IMR-90 (cell line): ENCODE data around the gene KCTD11. TPM values are rescaled to one million over a fixed set of nuclear protein-coding genes. Genes with fewer than 3 reads are reported as not detected.

ENCODE experiments used
- ATAC-seq: fragments of 200-7000 bp; cut with Tn5 transposase; 2 replicates; pipeline ENCODE4 v1.9.1; 2020; ENCODE audit warnings: low read depth, mild to moderate bottlenecking, moderate library complexity
- BruUV-seq: library from RNA; stranded (reverse); fragments of 400-500 nt; replicated peaks from 2 replicates; lab custom pipeline; 2021; lab: Mats Ljungman, UMichigan
- CTCF ChIA-PET: fragments of 300-600 bp; formaldehyde crosslinking; extraction: SDS; loops from one replicate; lab custom pipeline; 2021; ENCODE audit warnings: antibody characterized with exemption; lab: Yijun Ruan, JAX
- POLR2A ChIA-PET: fragments of 300-600 bp; sonication (Branson Sonifier 250); formaldehyde crosslinking; loops from one replicate; lab custom pipeline; 2022; ENCODE audit warnings: antibody characterized with exemption; ENCODE audit not compliant: unreplicated experiment; lab: Charles Lee
- DNase-seq: peaks from one replicate; pipeline ENCODE4 v3.0.0; 2013
- H2AFZ ChIP-seq: replicated peaks from 2 replicates; pipeline ENCODE3; 2013; ENCODE audit warnings: low read length, mild to moderate bottlenecking; ENCODE audit not compliant: poor library complexity
- H2AK5ac ChIP-seq: 2 replicates; pipeline ENCODE4 v1.6.1; 2013; ENCODE audit warnings: low read depth, low read length, inconsistent platforms
- H2AK9ac ChIP-seq: replicated peaks from 2 replicates; pipeline ENCODE3; 2013; ENCODE audit warnings: mild to moderate bottlenecking, low read depth, low read length, moderate library complexity; ENCODE audit not compliant: poor library complexity
- H2BK120ac ChIP-seq: 2 replicates; pipeline ENCODE4 v1.6.1; 2013; ENCODE audit warnings: low read depth, low read length, inconsistent platforms
- H2BK15ac ChIP-seq: 3 replicates; pipeline ENCODE4 v1.6.1; 2013; ENCODE audit warnings: low read depth, low read length, inconsistent platforms
- H2BK20ac ChIP-seq: 2 replicates; pipeline ENCODE4 v1.6.1; 2013; ENCODE audit warnings: low read depth, mild to moderate bottlenecking, inconsistent platforms, low read length, moderate library complexity
- H2BK5ac ChIP-seq: 2 replicates; pipeline ENCODE4 v1.6.1; 2013; ENCODE audit warnings: mild to moderate bottlenecking, low read depth, low read length, inconsistent platforms; ENCODE audit not compliant: poor library complexity, severe bottlenecking
- H3K14ac ChIP-seq: replicated peaks from 2 replicates; pipeline ENCODE4 v1.6.1; 2013; ENCODE audit warnings: low read depth, low read length, inconsistent platforms
- H3K18ac ChIP-seq: 2 replicates; pipeline ENCODE4 v1.6.1; 2013; ENCODE audit warnings: low read depth, low read length, control low read depth
- H3K23ac ChIP-seq: 2 replicates; pipeline ENCODE4 v1.6.1; 2013; ENCODE audit warnings: low read depth, low read length, inconsistent platforms
- H3K27ac ChIP-seq: 2 replicates; pipeline ENCODE4 v1.5.1; 2013; ENCODE audit warnings: mild to moderate bottlenecking, control low read depth, low read length; ENCODE audit not compliant: insufficient read depth
- H3K27me3 ChIP-seq: 2 replicates; pipeline ENCODE4 v1.6.1; 2013; ENCODE audit warnings: low read length; ENCODE audit not compliant: control insufficient read depth, insufficient read depth
- H3K36me3 ChIP-seq: 2 replicates; pipeline ENCODE4 v1.6.1; 2013; ENCODE audit warnings: low read length, mixed read lengths; ENCODE audit not compliant: control insufficient read depth, insufficient read depth
- H3K4ac ChIP-seq: 2 replicates; pipeline ENCODE4 v1.6.1; 2013; ENCODE audit warnings: low read depth, low read length, inconsistent platforms
- H3K4me1 ChIP-seq: 2 replicates; pipeline ENCODE4 v1.6.1; 2013; ENCODE audit warnings: low read length, mixed read lengths; ENCODE audit not compliant: control insufficient read depth, insufficient read depth
- H3K4me2 ChIP-seq: 2 replicates; pipeline ENCODE4 v1.6.1; 2013; ENCODE audit warnings: low read depth, mild to moderate bottlenecking, control low read depth, low read length, moderate library complexity
- H3K4me3 ChIP-seq: 2 replicates; pipeline ENCODE4 v1.5.1; 2013; ENCODE audit warnings: low read depth, mild to moderate bottlenecking, control low read depth, low read length, moderate library complexity; ENCODE audit not compliant: insufficient read depth
- H3K56ac ChIP-seq: 2 replicates; pipeline ENCODE4 v1.6.1; 2013; ENCODE audit warnings: low read length, inconsistent platforms; ENCODE audit not compliant: insufficient read depth; ENCODE audit errors: extremely low read depth
- H3K79me1 ChIP-seq, 2 experiments: 2 replicates each; pipeline ENCODE4 v1.6.1; 2013; ENCODE audit warnings: low read length in 2 of 2, inconsistent platforms in 1 of 2, low read depth in 1 of 2
- H3K9ac ChIP-seq: 2 replicates; pipeline ENCODE4 v1.6.1; 2013; ENCODE audit warnings: low read depth, low read length, control low read depth
- H3K9me1 ChIP-seq: 2 replicates; pipeline ENCODE4 v1.6.1; 2013; ENCODE audit warnings: low read length, inconsistent platforms; ENCODE audit not compliant: insufficient read depth
- H3K9me3 ChIP-seq: 2 replicates; pipeline ENCODE4 v1.6.1; 2013; ENCODE audit warnings: low read length; ENCODE audit not compliant: control insufficient read depth, insufficient read depth
- H4K20me1 ChIP-seq: 2 replicates; pipeline ENCODE4 v1.6.1; 2013; ENCODE audit warnings: low read length, inconsistent platforms; ENCODE audit not compliant: insufficient read depth
- H4K5ac ChIP-seq: 2 replicates; pipeline ENCODE4 v1.6.1; 2013; ENCODE audit warnings: mild to moderate bottlenecking, low read depth, low read length, control low read depth
- H4K8ac ChIP-seq, 2 experiments: 2 replicates each; pipeline ENCODE4 v1.6.1; 2013; ENCODE audit warnings: low read depth in 2 of 2, low read length in 2 of 2, control low read depth in 1 of 2, inconsistent platforms in 1 of 2
- H4K91ac ChIP-seq: 2 replicates; pipeline ENCODE4 v1.6.1; 2013; ENCODE audit warnings: low read depth, low read length, inconsistent platforms; ENCODE audit not compliant: insufficient read depth
- CTCF ChIP-seq: conservative IDR thresholded peaks from 2 replicates; pipeline ENCODE4 v1.5.1; 2012; ENCODE audit warnings: mild to moderate bottlenecking, low read depth, low read length, improper control_type of control experiment
- MXI1 ChIP-seq: IDR thresholded peaks from 2 replicates; pipeline ENCODE4 v1.6.1; 2012; ENCODE audit warnings: low read depth, mild to moderate bottlenecking, low read length, moderate library complexity, borderline replicate concordance
- WGBS, 2 experiments: methylation state at CpG; one replicate each; pipeline versions ENCODE4 v1.1.5 to v1.1.7; 2013; ENCODE audit warnings: missing lambda C conversion rate in 2 of 2; ENCODE audit not compliant: insufficient read length in 1 of 2; ENCODE audit errors: extremely low coverage in 2 of 2; 5-methylcytosine and 5-hydroxymethylcytosine counted together
- dilution Hi-C: fragments of 300-500 bp; cut with HindIII; formaldehyde crosslinking; loops from one replicate; pipeline ENCODE4 v1.14.3; 2018; ENCODE audit warnings: low sequenced_read_pairs; ENCODE audit not compliant: unreplicated experiment
- in situ Hi-C: fragments of 300-500 bp; cut with MboI; formaldehyde crosslinking; loops from 3 replicates; pipeline ENCODE4 v1.14.3; 2019; ENCODE audit warnings: low sequenced_read_pairs, inconsistent platforms, mixed read lengths
- intact Hi-C: fragments of 100-400 bp; cut with micrococcal nuclease; formaldehyde crosslinking; loops from 2 replicates; pipeline ENCODE4 v1.10.0; 2022
- polyA plus RNA-seq, 3 experiments: library from polyadenylated mRNA; depleted of rRNA; stranded (reverse); fragments of >200 nt; gene quantifications; 2 replicates each; pipeline ENCODE4 v1.2.3, GENCODE V29; 2012; ENCODE audit warnings: low replicate concordance in 1 of 3
- total RNA-seq: library from RNA; depleted of rRNA; stranded (reverse); fragments of >200 nt; gene quantifications from 2 replicates; pipeline ENCODE4 v1.2.3, GENCODE V29; 2012

Gene KCTD11
- total and polyA plus RNA-seq, 2 of the 4 experiments (the other 2 are of a cell fraction): 10.8 to 16.4 TPM

GRCh38 chr17:7330638-7331015, 21.3 kb upstream of the KCTD11 start:
- ChIA-PET CTCF (no interaction called here), POLR2A (no interaction called here)
- 0 out of 3 replicates have a peak overlapping the region, but pooled peaks have one; percentile 26 for H2BK15ac ChIP-seq
- H3K23ac ChIP-seq: peak overlapping the region; percentile 10; the same call in 1 of the 2 replicates
- H4K91ac ChIP-seq: 0 out of 2 replicates have a peak overlapping the region, but pooled peaks have one; percentile 9
- H3K36me3 ChIP-seq: peaks cover 7% of the 10 kb centered on the region
- H3K56ac ChIP-seq: no peak overlapping the region
- ATAC-seq (no peak), DNase-seq (no peak)
- peak overlapping the region; percentile 58 for H4K5ac ChIP-seq
- dilution Hi-C loops: no loop called here
- BruUV-seq: no TSS peak
- H2AFZ ChIP-seq: peak overlapping the region; percentile 97
- peak; percentile 4; the same call in 1 of the 2 replicates for TF ChIP-seq MXI1
- TF ChIP-seq CTCF: no peak
- H4K20me1 ChIP-seq: no peaks in the 10 kb centered on the region
- no peaks in the 10 kb centered on the region for H3K9me3 ChIP-seq
- H3K9ac ChIP-seq: peak overlapping the region; percentile 55
- peaks cover 10 to 21% of the 10 kb centered on the region in 2 experiments; a peak in 3 of 4 replicates for H3K79me1 ChIP-seq
- intact Hi-C loops: no loop called here
- peak overlapping the region; percentile 39 to 84; a peak in 3 of 4 replicates for H4K8ac ChIP-seq
- H2BK120ac ChIP-seq: no peak overlapping the region
- H2BK20ac ChIP-seq: no peak overlapping the region
- peak overlapping the region; percentile 23; the same call in 1 of the 2 replicates for H3K4ac ChIP-seq
- H2AK9ac ChIP-seq: peak overlapping the region; percentile 83
- H3K18ac ChIP-seq: no peak overlapping the region
- H2BK5ac ChIP-seq: peak overlapping the region; percentile 65
- peaks cover 5% of the 10 kb centered on the region; the same call in 1 of the 2 replicates for H3K4me1 ChIP-seq
- peak overlapping the region; percentile 72 for H3K27ac ChIP-seq
- peak overlapping the region; percentile 86 for H3K4me3 ChIP-seq
- no CpG with 5 or more reads among the region's 13 CpGs for WGBS, 2 experiments
- peak overlapping the region; percentile 90 for H3K4me2 ChIP-seq
- peak overlapping the region; percentile 62; the same call in 1 of the 2 replicates for H3K14ac ChIP-seq
- H2AK5ac ChIP-seq: peak overlapping the region; percentile 35; the same call in 1 of the 2 replicates
- peaks cover 5% of the 10 kb centered on the region for H3K27me3 ChIP-seq
- H3K9me1 ChIP-seq: peaks cover 6% of the 10 kb centered on the region; the same call in 1 of the 2 replicates
- in situ Hi-C loops: loop anchor here (5.0 kb wide), 1 partner anchor 53 kb away; no protein-coding TSS in a partner anchor
